K562 (cell line): ENCODE measurements around the gene EIF4EBP2. TPM values are rescaled to one million over a fixed set of nuclear protein-coding genes. Genes with fewer than 3 reads are reported as not detected.

Source experiments
- BCL6 ChIP-seq: fragments of 250-450 bp; sonication (Bioruptor Pico); IDR thresholded peaks from 2 replicates; pipeline ENCODE4 v1.4.0; 2020
- CBFB ChIP-seq: sonication (generic); formaldehyde crosslinking; IDR thresholded peaks from 2 replicates; pipeline ENCODE4 v1.4.0; 2020; ENCODE audit warnings: mild to moderate bottlenecking, missing genetic modification reagents
- COPS2 ChIP-seq: fragments of 450-650 bp; conservative IDR thresholded peaks from 2 replicates; pipeline ENCODE4 v1.6.1; 2016; ENCODE audit warnings: mild to moderate bottlenecking, moderate library complexity
- HNRNPK ChIP-seq: fragments of 200-400 bp; formaldehyde crosslinking; IDR thresholded peaks from one replicate; pipeline ENCODE4 v1.6.1; 2018; ENCODE audit warnings: mild to moderate bottlenecking, low read depth, low read length; ENCODE audit not compliant: poor library complexity, severe bottlenecking
- KDM1A ChIP-seq, 2 experiments: fragments of 450-650 bp; IDR thresholded peaks; 2 replicates each; pipeline ENCODE4 v1.6.1; 2016; ENCODE audit warnings: mild to moderate bottlenecking in 2 of 2
- KLF16 ChIP-seq: IDR thresholded peaks from 2 replicates; pipeline ENCODE4 v1.6.1; 2016; ENCODE audit warnings: antibody characterized with exemption
- MAX ChIP-seq: sonication (generic); formaldehyde crosslinking; IDR thresholded peaks from 2 replicates; pipeline ENCODE4 v1.9.0; 2022; ENCODE audit warnings: mild to moderate bottlenecking, missing genetic modification reagents
- NFRKB ChIP-seq: fragments of 450-650 bp; IDR thresholded peaks from 2 replicates; pipeline ENCODE4 v1.6.1; 2016; ENCODE audit warnings: low read depth
- NR2C1 ChIP-seq, 2 experiments: fragments of 450-650 bp; IDR thresholded peaks; 2 replicates each; pipeline ENCODE4 v1.6.1; 2017; ENCODE audit warnings: mild to moderate bottlenecking in 2 of 2, antibody characterized with exemption in 1 of 2, inconsistent platforms in 1 of 2, missing compliant biosample characterization in 1 of 2, missing genetic modification characterization in 1 of 2
- PRDM10 ChIP-seq: fragments of 450-650 bp; IDR thresholded peaks from 2 replicates; pipeline ENCODE4 v1.6.1; 2018; ENCODE audit not compliant: partially characterized antibody
- RCOR1 ChIP-seq, 2 experiments: IDR thresholded peaks; 2 replicates each; pipeline ENCODE4 v1.6.1; 2012; ENCODE audit warnings: low read depth in 2 of 2, low read length in 2 of 2, borderline replicate concordance in 1 of 2, improper control_type of control experiment in 1 of 2
- RNF2 ChIP-seq: sonication (generic); IDR thresholded peaks from 2 replicates; pipeline ENCODE4 v1.6.1; 2016
- SMARCE1 ChIP-seq: fragments of 450-650 bp; IDR thresholded peaks from 2 replicates; pipeline ENCODE4 v1.7.1; 2016; ENCODE audit warnings: mild to moderate bottlenecking
- SPI1 ChIP-seq: IDR thresholded peaks from 2 replicates; pipeline ENCODE4 v1.6.1; 2011; ENCODE audit warnings: low read depth, low read length, control low read depth, borderline replicate concordance
- SREBF1 ChIP-seq: fragments of 150-350 bp; IDR thresholded peaks from 2 replicates; pipeline ENCODE4 v1.6.1; 2014; ENCODE audit warnings: antibody characterized with exemption, low read depth, low read length, borderline replicate concordance
- SRSF3 ChIP-seq: fragments of 200-400 bp; formaldehyde crosslinking; IDR thresholded peaks from 2 replicates; pipeline ENCODE4 v1.6.1; 2016; ENCODE audit warnings: mild to moderate bottlenecking, low read length, moderate library complexity; ENCODE audit not compliant: insufficient read depth
- SRSF7 ChIP-seq: fragments of 200-400 bp; formaldehyde crosslinking; optimal IDR thresholded peaks from 2 replicates; pipeline ENCODE3; 2017; ENCODE audit warnings: mild to moderate bottlenecking, low read depth, low read length
- TCFL5 ChIP-seq: fragments of 250-450 bp; sonication (Bioruptor Pico); conservative IDR thresholded peaks from 2 replicates; pipeline ENCODE4 v1.6.1; 2021; ENCODE audit warnings: mild to moderate bottlenecking, moderate library complexity, matching md5 sums
- polyA plus RNA-seq, 8 experiments: library from polyadenylated mRNA; depleted of rRNA in 4 of 8; stranded (reverse) in 5 of 8; unstranded in 3 of 8; fragments of >200 nt; fragmentation: Nextera tagmentation in 2 of 8; fragmentation: Illumina TruSeq in 1 of 8; extraction: Ambion mirVana in 2 of 8; extraction: Trizol in 1 of 8; gene quantifications; 2 replicates each; pipeline versions ENCODE4 v1.2.1 to v1.2.3, GENCODE V29; 2011 to 2014; ENCODE audit warnings: inconsistent platforms in 1 of 8, missing spikeins in 1 of 8
- total RNA-seq, 7 experiments: library from RNA; depleted of rRNA in 6 of 7; stranded (reverse); fragments of >200 nt in 6 of 7; fragmentation: Illumina TruSeq in 2 of 7; extraction: Trizol in 2 of 7; gene quantifications; 2 replicates each; pipeline versions ENCODE4 v1.2.1 to v1.2.3, GENCODE V29; 2011 to 2021; ENCODE audit warnings: low replicate concordance in 1 of 7
- TF ChIP-seq, protein P1 (sequence below): fragments of 150-350 bp; IDR thresholded peaks from 2 replicates; pipeline ENCODE4 v1.6.1; 2014; ENCODE audit warnings: low read depth, mild to moderate bottlenecking, low read length, borderline replicate concordance
- TF ChIP-seq, protein P2 (sequence below): fragments of 250-450 bp; sonication (Bioruptor Pico); IDR thresholded peaks from 2 replicates; pipeline ENCODE4 v1.9.0; 2021; ENCODE audit warnings: mild to moderate bottlenecking

The EIF4EBP2 gene
- total and polyA plus RNA-seq, 9 of the 15 experiments (the other 6 are each of a cell fraction or from before 2014, with no cell fraction given) = 16.1 to 67.5 (median 38.3) TPM

DNA sequence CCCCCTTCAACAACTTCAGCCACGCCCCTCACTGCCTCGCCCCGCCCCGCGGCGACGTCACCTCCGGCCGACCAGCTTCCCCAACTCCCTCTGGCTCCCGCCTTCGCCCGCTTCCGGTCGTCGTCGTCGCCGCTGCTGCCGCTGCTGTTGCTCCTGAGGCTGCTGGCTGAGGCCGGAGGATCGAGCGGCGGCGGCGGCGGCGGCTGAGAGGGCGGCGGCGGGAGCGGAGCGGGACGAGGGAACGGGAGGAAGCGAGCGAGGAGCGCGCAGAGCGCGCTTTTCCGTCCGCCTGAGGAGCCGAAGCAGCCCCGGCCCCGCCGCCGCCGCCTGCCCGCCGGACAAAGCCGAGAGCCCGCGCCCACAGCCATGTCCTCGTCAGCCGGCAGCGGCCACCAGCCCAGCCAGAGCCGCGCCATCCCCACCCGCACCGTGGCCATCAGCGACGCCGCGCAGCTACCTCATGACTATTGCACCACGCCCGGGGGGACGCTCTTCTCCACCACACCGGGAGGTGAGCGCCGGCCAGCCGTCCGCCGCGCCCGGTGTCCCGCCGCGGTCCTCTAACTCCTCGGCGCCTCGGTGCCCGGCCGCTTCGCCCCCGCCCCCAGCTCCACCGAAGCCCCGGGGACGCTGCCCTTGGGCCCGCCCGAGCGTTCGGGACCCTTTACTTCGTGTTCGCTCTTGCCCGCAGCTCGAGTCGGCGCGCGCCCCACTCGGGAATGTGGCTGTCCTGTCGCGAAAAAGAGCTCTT is at the start of gene EIF4EBP2 (continued):
- TF ChIP-seq SPI1 (no peak), SRSF3 (no peak), SREBF1 (no peak), COPS2 (no peak), SRSF7 (no peak), SMARCE1 (no peak), TCFL5 (CRISPR knock-in tag) (no peak), RCOR1 (IDR thresholded peaks at IDR 0.05; ENCODE audit: borderline replicate concordance in 1 of 2, low read depth in 2 of 2, low read length in 2 of 2) (0 out of 4 replicates have a peak, but pooled peaks of 1 of the 2 experiments have one; percentile 30), MAX (CRISPR knock-in tag) (peak; percentile 63), NFRKB (no peak), BCL6 (CRISPR knock-in tag) (no peak), HNRNPK (peak; percentile 11), KDM1A (IDR thresholded peaks at IDR 0.05) (no peak), PRDM10 (no peak), CBFB (CRISPR knock-in tag) (no peak), NR2C1 (IDR thresholded peaks at IDR 0.05) (no peak), NR2C1 (tag; IDR thresholded peaks at IDR 0.05) (no peak), KLF16 (no peak), RNF2 (0 out of 2 replicates have a peak, but pooled peaks have one; percentile 67)
- TF ChIP-seq, protein P1, sequence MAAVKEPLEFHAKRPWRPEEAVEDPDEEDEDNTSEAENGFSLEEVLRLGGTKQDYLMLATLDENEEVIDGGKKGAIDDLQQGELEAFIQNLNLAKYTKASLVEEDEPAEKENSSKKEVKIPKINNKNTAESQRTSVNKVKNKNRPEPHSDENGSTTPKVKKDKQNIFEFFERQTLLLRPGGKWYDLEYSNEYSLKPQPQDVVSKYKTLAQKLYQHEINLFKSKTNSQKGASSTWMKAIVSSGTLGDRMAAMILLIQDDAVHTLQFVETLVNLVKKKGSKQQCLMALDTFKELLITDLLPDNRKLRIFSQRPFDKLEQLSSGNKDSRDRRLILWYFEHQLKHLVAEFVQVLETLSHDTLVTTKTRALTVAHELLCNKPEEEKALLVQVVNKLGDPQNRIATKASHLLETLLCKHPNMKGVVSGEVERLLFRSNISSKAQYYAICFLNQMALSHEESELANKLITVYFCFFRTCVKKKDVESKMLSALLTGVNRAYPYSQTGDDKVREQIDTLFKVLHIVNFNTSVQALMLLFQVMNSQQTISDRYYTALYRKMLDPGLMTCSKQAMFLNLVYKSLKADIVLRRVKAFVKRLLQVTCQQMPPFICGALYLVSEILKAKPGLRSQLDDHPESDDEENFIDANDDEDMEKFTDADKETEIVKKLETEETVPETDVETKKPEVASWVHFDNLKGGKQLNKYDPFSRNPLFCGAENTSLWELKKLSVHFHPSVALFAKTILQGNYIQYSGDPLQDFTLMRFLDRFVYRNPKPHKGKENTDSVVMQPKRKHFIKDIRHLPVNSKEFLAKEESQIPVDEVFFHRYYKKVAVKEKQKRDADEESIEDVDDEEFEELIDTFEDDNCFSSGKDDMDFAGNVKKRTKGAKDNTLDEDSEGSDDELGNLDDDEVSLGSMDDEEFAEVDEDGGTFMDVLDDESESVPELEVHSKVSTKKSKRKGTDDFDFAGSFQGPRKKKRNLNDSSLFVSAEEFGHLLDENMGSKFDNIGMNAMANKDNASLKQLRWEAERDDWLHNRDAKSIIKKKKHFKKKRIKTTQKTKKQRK = no peak
- TF ChIP-seq, protein P2, sequence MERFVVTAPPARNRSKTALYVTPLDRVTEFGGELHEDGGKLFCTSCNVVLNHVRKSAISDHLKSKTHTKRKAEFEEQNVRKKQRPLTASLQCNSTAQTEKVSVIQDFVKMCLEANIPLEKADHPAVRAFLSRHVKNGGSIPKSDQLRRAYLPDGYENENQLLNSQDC = peak; percentile 84; the same call in 1 of the 2 replicates
